Trophoblast cell (in vitro differentiated cells and primary cell): Measurements from ENCODE around the gene TTC39B.

Experiments
- DNase-seq, 2 donors: peaks; one replicate each; pipeline ENCODE4 v3.0.0-alpha.2; 2016
- H2AFZ ChIP-seq: 2 replicates; pipeline ENCODE4 v1.6.1; 2013; ENCODE audit warnings: low read length, moderate library complexity, mild to moderate bottlenecking; ENCODE audit not compliant: insufficient read depth, poor library complexity
- H2AK5ac ChIP-seq: 2 replicates; pipeline ENCODE4 v1.6.1; 2013; ENCODE audit warnings: mild to moderate bottlenecking, low read length
- H2BK120ac ChIP-seq: 2 replicates; pipeline ENCODE4 v1.6.1; 2013; ENCODE audit warnings: low read length, mild to moderate bottlenecking, moderate library complexity; ENCODE audit not compliant: insufficient read depth, poor library complexity
- H2BK12ac ChIP-seq: 2 replicates; pipeline ENCODE4 v1.6.1; 2013; ENCODE audit warnings: mild to moderate bottlenecking, low read length, moderate library complexity
- H2BK5ac ChIP-seq: 2 replicates; pipeline ENCODE4 v1.6.1; 2013; ENCODE audit warnings: low read length, low read depth, moderate library complexity, mild to moderate bottlenecking; ENCODE audit not compliant: poor library complexity
- H3K14ac ChIP-seq: 2 replicates; pipeline ENCODE4 v1.6.1; 2013; ENCODE audit warnings: mild to moderate bottlenecking, low read length
- H3K18ac ChIP-seq: 2 replicates; pipeline ENCODE4 v1.6.1; 2013; ENCODE audit warnings: mild to moderate bottlenecking, low read length
- H3K23ac ChIP-seq: 2 replicates; pipeline ENCODE4 v1.6.1; 2013; ENCODE audit warnings: low read length
- H3K27ac ChIP-seq: 2 replicates; pipeline ENCODE4 v1.5.1; 2013; ENCODE audit warnings: low read depth, mild to moderate bottlenecking, inconsistent platforms, low read length, moderate library complexity
- H3K27me3 ChIP-seq: 2 replicates; pipeline ENCODE4 v1.6.1; 2013; ENCODE audit warnings: inconsistent platforms, mild to moderate bottlenecking, low read length, moderate library complexity; ENCODE audit not compliant: insufficient read depth
- H3K36me3 ChIP-seq, 2 experiments: 1 replicate in 1 of 2; 2 replicates in 1 of 2; pipeline ENCODE4 v1.6.1; 2013; ENCODE audit warnings: low read length in 2 of 2, mild to moderate bottlenecking in 2 of 2, moderate library complexity in 1 of 2; ENCODE audit not compliant: insufficient read depth in 2 of 2, control insufficient read depth in 1 of 2
- H3K4ac ChIP-seq: 2 replicates; pipeline ENCODE4 v1.6.1; 2013; ENCODE audit warnings: low read depth, mild to moderate bottlenecking, low read length, moderate library complexity
- H3K4me1 ChIP-seq, 2 experiments: 1 replicate in 1 of 2; 2 replicates in 1 of 2; pipeline ENCODE4 v1.6.1; 2013; ENCODE audit warnings: low read length in 2 of 2, mild to moderate bottlenecking in 2 of 2, moderate library complexity in 1 of 2; ENCODE audit not compliant: insufficient read depth in 2 of 2, control insufficient read depth in 1 of 2
- H3K4me2 ChIP-seq: 2 replicates; pipeline ENCODE4 v1.6.1; 2013; ENCODE audit warnings: inconsistent platforms, mild to moderate bottlenecking, low read length, moderate library complexity
- H3K4me3 ChIP-seq: 2 replicates; pipeline ENCODE4 v1.5.1; 2013; ENCODE audit warnings: mild to moderate bottlenecking, low read depth, low read length, inconsistent platforms
- H3K79me1 ChIP-seq: one replicate; pipeline ENCODE4 v1.6.1; 2013; ENCODE audit warnings: low read length
- H3K79me2 ChIP-seq: 2 replicates; pipeline ENCODE4 v1.6.1; 2013; ENCODE audit warnings: low read length, mild to moderate bottlenecking; ENCODE audit not compliant: control insufficient read depth, insufficient read depth, poor library complexity
- H3K9ac ChIP-seq: 2 replicates; pipeline ENCODE4 v1.6.1; 2013; ENCODE audit warnings: mild to moderate bottlenecking, low read length
- H3K9me3 ChIP-seq: 2 replicates; pipeline ENCODE4 v1.6.1; 2013; ENCODE audit warnings: low read depth, mild to moderate bottlenecking, control low read depth, inconsistent platforms, low read length; ENCODE audit not compliant: insufficient read depth
- H4K12ac ChIP-seq: 2 replicates; pipeline ENCODE4 v1.6.1; 2013; ENCODE audit warnings: low read depth, mild to moderate bottlenecking, low read length, moderate library complexity
- H4K8ac ChIP-seq: 2 replicates; pipeline ENCODE4 v1.6.1; 2013; ENCODE audit warnings: low read depth, mild to moderate bottlenecking, low read length, moderate library complexity
- H4K91ac ChIP-seq: one replicate; pipeline ENCODE4 v1.6.1; 2013; ENCODE audit warnings: low read depth, mild to moderate bottlenecking, low read length, moderate library complexity
- WGBS: extraction: QIAGEN DNeasy Blood & Tissue Kit; methylation state at CpG from one replicate; pipeline ENCODE4 v1.1.7; 2013; ENCODE audit warnings: missing lambda C conversion rate; ENCODE audit not compliant: insufficient read length, insufficient coverage; ENCODE audit errors: extremely low coverage; 5-methylcytosine and 5-hydroxymethylcytosine counted together

The TTC39B gene

GRCh38 chr9:15203581-15203980 is 103.4 kb downstream of the TTC39B start:
- Histone ChIP-seq H4K8ac (no peak overlapping the region), H4K12ac (no peak overlapping the region), H3K79me1 (no peaks in the 10 kb centered on the region), H3K9me3 (no peaks in the 10 kb centered on the region), H2AK5ac (no peak overlapping the region), H3K4me2 (no peak overlapping the region), H3K4ac (no peak overlapping the region), H2BK12ac (no peak overlapping the region), H3K4me3 (no peak overlapping the region), H3K23ac (no peak overlapping the region), H3K27me3 (no peaks in the 10 kb centered on the region), H3K79me2 (no peaks in the 10 kb centered on the region), H2BK5ac (no peak overlapping the region), H3K9ac (no peak overlapping the region), H3K14ac (no peak overlapping the region), H2BK120ac (no peak overlapping the region), H2AFZ (no peak overlapping the region), H3K4me1 (no peaks in the 10 kb centered on the region), H3K36me3 (no peaks in the 10 kb centered on the region), H3K18ac (no peak overlapping the region), H3K27ac (no peak overlapping the region), H4K91ac (no peak overlapping the region)
- no peak for DNase-seq
- WGBS = no CpG with 5 or more reads among the region's 3 CpGs

GRCh38 chr9:15200111-15200510 is 106.9 kb downstream of the TTC39B start:
- Histone ChIP-seq H3K4me2 (no peak overlapping the region), H3K14ac (no peak overlapping the region), H3K79me2 (no peaks in the 10 kb centered on the region), H3K79me1 (no peaks in the 10 kb centered on the region), H2AFZ (no peak overlapping the region), H3K9ac (no peak overlapping the region), H4K8ac (no peak overlapping the region), H2BK5ac (no peak overlapping the region), H3K27ac (no peak overlapping the region), H3K4ac (no peak overlapping the region), H4K12ac (no peak overlapping the region), H3K4me3 (no peak overlapping the region), H4K91ac (no peak overlapping the region), H3K27me3 (no peaks in the 10 kb centered on the region), H2AK5ac (no peak overlapping the region), H3K9me3 (no peaks in the 10 kb centered on the region), H3K23ac (no peak overlapping the region), H2BK120ac (no peak overlapping the region), H3K36me3 (no peaks in the 10 kb centered on the region), H3K4me1 (no peaks in the 10 kb centered on the region), H2BK12ac (no peak overlapping the region), H3K18ac (no peak overlapping the region)
- WGBS = no CpG with 5 or more reads among the region's 3 CpGs
- DNase-seq = no peak

GRCh38 chr9:15192856-15193255 is 114.2 kb downstream of the TTC39B start:
- no peak overlapping the region for H3K4me2 ChIP-seq
- no peak for DNase-seq
- no peaks in the 10 kb centered on the region for H3K36me3 ChIP-seq
- no peaks in the 10 kb centered on the region for H3K79me2 ChIP-seq
- H3K23ac ChIP-seq = no peak overlapping the region
- no peaks in the 10 kb centered on the region for H3K27me3 ChIP-seq
- no peak overlapping the region for H3K4ac ChIP-seq
- no peak overlapping the region for H2AFZ ChIP-seq
- H3K9ac ChIP-seq = no peak overlapping the region
- no peak overlapping the region for H4K12ac ChIP-seq
- H3K27ac ChIP-seq = no peak overlapping the region
- no peak overlapping the region for H2BK5ac ChIP-seq
- no peak overlapping the region for H3K14ac ChIP-seq
- H3K79me1 ChIP-seq = no peaks in the 10 kb centered on the region
- no peaks in the 10 kb centered on the region for H3K4me1 ChIP-seq
- no peak overlapping the region for H2AK5ac ChIP-seq
- no peak overlapping the region for H3K18ac ChIP-seq
- no peak overlapping the region for H4K8ac ChIP-seq
- H3K9me3 ChIP-seq = no peaks in the 10 kb centered on the region
- no peak overlapping the region for H4K91ac ChIP-seq
- WGBS = no CpG with 5 or more reads among the region's 5 CpGs
- no peak overlapping the region for H2BK12ac ChIP-seq
- no peak overlapping the region for H2BK120ac ChIP-seq
- H3K4me3 ChIP-seq = no peak overlapping the region

GRCh38 chr9:15191378-15191777 is 115.6 kb downstream of the TTC39B start:
- Histone ChIP-seq H3K36me3 (no peaks in the 10 kb centered on the region), H3K9me3 (no peaks in the 10 kb centered on the region), H4K91ac (no peak overlapping the region), H3K79me2 (no peaks in the 10 kb centered on the region), H3K9ac (no peak overlapping the region), H3K4me2 (no peak overlapping the region), H3K27ac (no peak overlapping the region), H3K14ac (no peak overlapping the region), H2AK5ac (no peak overlapping the region), H3K27me3 (no peaks in the 10 kb centered on the region), H3K79me1 (no peaks in the 10 kb centered on the region), H3K4me3 (no peak overlapping the region), H3K4ac (no peak overlapping the region), H4K12ac (no peak overlapping the region), H2BK5ac (no peak overlapping the region), H2AFZ (no peak overlapping the region), H3K4me1 (no peaks in the 10 kb centered on the region), H4K8ac (no peak overlapping the region), H3K23ac (no peak overlapping the region), H2BK12ac (no peak overlapping the region), H2BK120ac (no peak overlapping the region), H3K18ac (no peak overlapping the region)
- no peak for DNase-seq
